ENCODE measurements around the gene ZNF33B.

GRCh38 chr10:42646214-42646613, 7.8 kb upstream of the ZNF33B start:
- TF ChIP-seq, protein P1, sequence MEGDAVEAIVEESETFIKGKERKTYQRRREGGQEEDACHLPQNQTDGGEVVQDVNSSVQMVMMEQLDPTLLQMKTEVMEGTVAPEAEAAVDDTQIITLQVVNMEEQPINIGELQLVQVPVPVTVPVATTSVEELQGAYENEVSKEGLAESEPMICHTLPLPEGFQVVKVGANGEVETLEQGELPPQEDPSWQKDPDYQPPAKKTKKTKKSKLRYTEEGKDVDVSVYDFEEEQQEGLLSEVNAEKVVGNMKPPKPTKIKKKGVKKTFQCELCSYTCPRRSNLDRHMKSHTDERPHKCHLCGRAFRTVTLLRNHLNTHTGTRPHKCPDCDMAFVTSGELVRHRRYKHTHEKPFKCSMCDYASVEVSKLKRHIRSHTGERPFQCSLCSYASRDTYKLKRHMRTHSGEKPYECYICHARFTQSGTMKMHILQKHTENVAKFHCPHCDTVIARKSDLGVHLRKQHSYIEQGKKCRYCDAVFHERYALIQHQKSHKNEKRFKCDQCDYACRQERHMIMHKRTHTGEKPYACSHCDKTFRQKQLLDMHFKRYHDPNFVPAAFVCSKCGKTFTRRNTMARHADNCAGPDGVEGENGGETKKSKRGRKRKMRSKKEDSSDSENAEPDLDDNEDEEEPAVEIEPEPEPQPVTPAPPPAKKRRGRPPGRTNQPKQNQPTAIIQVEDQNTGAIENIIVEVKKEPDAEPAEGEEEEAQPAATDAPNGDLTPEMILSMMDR (IDR thresholded peaks at IDR 0.05 in 8 of 11, conservative IDR thresholded peaks at IDR 0.05 in 3 of 11) = no peak
- TF ChIP-seq POLR2AphosphoS5 (IDR thresholded peaks at IDR 0.05) (no peak), POLR2A (IDR thresholded peaks at IDR 0.05) (no peak)
